Panc1 (cell line): ENCODE measurements around the gene LMO1. TPM values are rescaled to one million over a fixed set of nuclear protein-coding genes. Genes with fewer than 3 reads are reported as not detected.

ENCODE experiments used
- ATAC-seq: fragments of 200-7000 bp; cut with Tn5 transposase; 2 replicates; pipeline ENCODE4 v1.9.1; 2020; ENCODE audit warnings: mild to moderate bottlenecking, moderate library complexity
- BruUV-seq: library from RNA; stranded (reverse); fragments of 400-500 nt; replicated peaks from 2 replicates; lab custom pipeline; 2021; lab: Mats Ljungman, UMichigan
- CTCF ChIA-PET: fragments of 300-600 bp; sonication (Branson Sonifier 250); formaldehyde crosslinking; loops from one replicate; lab custom pipeline; 2022; ENCODE audit warnings: antibody characterized with exemption; lab: Charles Lee
- POLR2A ChIA-PET: fragments of 300-600 bp; sonication (Branson Sonifier 250); formaldehyde crosslinking; loops from one replicate; lab custom pipeline; 2022; ENCODE audit warnings: antibody characterized with exemption; lab: Charles Lee
- DNase-seq: peaks from one replicate; pipeline ENCODE4 v3.0.0-alpha.2; 2010; ENCODE audit warnings: low read depth, low spot score
- H3K27ac ChIP-seq: 2 replicates; pipeline ENCODE4 v1.5.1; 2011; ENCODE audit warnings: mild to moderate bottlenecking, low read length, inconsistent platforms
- H3K27me3 ChIP-seq: fragments of 200-500 bp; sonication (Bioruptor generic); 2 replicates; pipeline ENCODE4 v1.6.0; 2014; ENCODE audit warnings: low read length, inconsistent platforms; ENCODE audit not compliant: control insufficient read depth, insufficient read depth
- H3K36me3 ChIP-seq: fragments of 200-500 bp; sonication (Bioruptor generic); 2 replicates; pipeline ENCODE4 v1.5.1; 2014; ENCODE audit warnings: inconsistent platforms, mild to moderate bottlenecking, low read length, moderate library complexity; ENCODE audit not compliant: control insufficient read depth, insufficient read depth
- H3K4me1 ChIP-seq: 2 replicates; pipeline ENCODE4 v1.5.1; 2011; ENCODE audit warnings: inconsistent platforms, mild to moderate bottlenecking, low read length, moderate library complexity; ENCODE audit not compliant: control insufficient read depth, insufficient read depth
- H3K4me3 ChIP-seq, 2 experiments: 2 replicates each; pipeline ENCODE4 v1.5.1; 2011 to 2012; ENCODE audit warnings: low read depth in 2 of 2, low read length in 2 of 2, mild to moderate bottlenecking in 2 of 2, inconsistent platforms in 1 of 2, moderate library complexity in 1 of 2
- H3K9me3 ChIP-seq: fragments of 200-500 bp; sonication (Bioruptor generic); 2 replicates; pipeline ENCODE4 v1.5.1; 2014; ENCODE audit warnings: low read depth, mild to moderate bottlenecking, inconsistent platforms, low read length, moderate library complexity; ENCODE audit not compliant: control insufficient read depth, insufficient read depth
- CTCF ChIP-seq: fragments of 450-650 bp; IDR thresholded peaks from 2 replicates; pipeline ENCODE4 v1.5.1; 2017; ENCODE audit warnings: mild to moderate bottlenecking
- POLR2AphosphoS5 ChIP-seq: IDR thresholded peaks from 2 replicates; pipeline ENCODE4 v1.6.1; 2012; ENCODE audit warnings: mild to moderate bottlenecking, low read depth, low read length, moderate library complexity
- REST ChIP-seq, 2 experiments: IDR thresholded peaks; 2 replicates each; pipeline ENCODE4 v1.6.1; 2011 to 2012; ENCODE audit warnings: low read depth in 2 of 2, control low read depth in 1 of 2, low read length in 1 of 2, mild to moderate bottlenecking in 1 of 2, moderate library complexity in 1 of 2; ENCODE audit not compliant: insufficient read depth in 1 of 2
- SIN3A ChIP-seq: IDR thresholded peaks from 2 replicates; pipeline ENCODE4 v1.6.1; 2012; ENCODE audit warnings: low read depth, mild to moderate bottlenecking, low read length, moderate library complexity, borderline replicate concordance; ENCODE audit not compliant: insufficient read depth
- TCF7L2 ChIP-seq: IDR thresholded peaks from 2 replicates; pipeline ENCODE4 v1.6.1; 2011; ENCODE audit warnings: mild to moderate bottlenecking, low read depth, low read length, inconsistent platforms
- in situ Hi-C: cut with HindIII; loops from 2 replicates; pipeline ENCODE4 v1.10.0; 2016; ENCODE audit warnings: low sequenced_read_pairs, low pct_unique_long_range_greater_than_20kb
- intact Hi-C: fragments of 100-400 bp; cut with micrococcal nuclease; formaldehyde crosslinking; loops from one replicate; pipeline ENCODE4 v1.10.0; 2022; ENCODE audit not compliant: unreplicated experiment
- total RNA-seq: library from RNA; stranded (reverse); gene quantifications from one replicate; pipeline ENCODE4 v1.2.1, GENCODE V29; 2021; ENCODE audit not compliant: unreplicated experiment

The LMO1 gene
- total RNA-seq, 1 experiment from 2014 or later, result not detected

- no peaks in the 10 kb centered on the region for H3K36me3 ChIP-seq
- H3K4me3 ChIP-seq, result no peak overlapping the region
- TF ChIP-seq CTCF (no peak), SIN3A (no peak), POLR2AphosphoS5 (no peak), REST (IDR thresholded peaks at IDR 0.05; ENCODE audit: insufficient read depth in 1 of 2, low read depth in 2 of 2, low read length in 1 of 2) (no peak), TCF7L2 (no peak)
- ATAC-seq (no peak), DNase-seq (no peak)
- H3K27ac ChIP-seq, result no peak overlapping the region
- ChIA-PET CTCF (interaction anchor here (0.5 to 0.6 kb wide), 2 partner anchors 18 to 31 kb away, joined by 3 to 6 read pairs; no protein-coding TSS in a partner anchor), POLR2A (no interaction called here)
- H3K9me3 ChIP-seq, result no peaks in the 10 kb centered on the region
- in situ Hi-C loops (no loop called here), intact Hi-C loops (no loop called here)
- H3K27me3 ChIP-seq, result peaks cover 16% of the 10 kb centered on the region
- BruUV-seq, result no TSS peak
- H3K4me1 ChIP-seq, result no peaks in the 10 kb centered on the region
These were observed 59.1 kb downstream of the LMO1 start for GRCh38 chr11:8204596-8204995.

- ChIA-PET CTCF (interaction anchor here (0.5 kb wide), 1 partner anchor 32 kb away, joined by 6 read pairs; no protein-coding TSS in a partner anchor), POLR2A (no interaction called here)
- no peaks in the 10 kb centered on the region for H3K36me3 ChIP-seq
- no peak overlapping the region for H3K4me3 ChIP-seq
- TF ChIP-seq POLR2AphosphoS5, result no peak
- TF ChIP-seq TCF7L2, result no peak
- no peak for TF ChIP-seq SIN3A
- no peak for ATAC-seq
- no peak for DNase-seq
- no peak overlapping the region for H3K27ac ChIP-seq
- intact Hi-C loops (no loop called here), in situ Hi-C loops (no loop called here)
- BruUV-seq, result no TSS peak
- peaks cover 20% of the 10 kb centered on the region for H3K27me3 ChIP-seq
- no peaks in the 10 kb centered on the region for H3K4me1 ChIP-seq
- H3K9me3 ChIP-seq, result no peaks in the 10 kb centered on the region
These were observed 59.7 kb downstream of the LMO1 start for GRCh38 chr11:8204025-8204424.

- no peak for ATAC-seq
- no peak overlapping the region for H3K4me3 ChIP-seq
- in situ Hi-C loops (no loop called here), intact Hi-C loops (no loop called here)
- ChIA-PET POLR2A (no interaction called here), CTCF (no interaction called here)
- H3K4me1 ChIP-seq, result no peaks in the 10 kb centered on the region
- no peak overlapping the region for H3K27ac ChIP-seq
- no peak for DNase-seq
- H3K27me3 ChIP-seq, result peaks cover 22% of the 10 kb centered on the region
- H3K36me3 ChIP-seq, result no peaks in the 10 kb centered on the region
- TF ChIP-seq CTCF (no peak), TCF7L2 (no peak), POLR2AphosphoS5 (no peak), SIN3A (no peak), REST (IDR thresholded peaks at IDR 0.05; ENCODE audit: insufficient read depth in 1 of 2, low read depth in 2 of 2, low read length in 1 of 2) (no peak)
- H3K9me3 ChIP-seq, result no peaks in the 10 kb centered on the region
- no TSS peak for BruUV-seq
These were observed 60.3 kb downstream of the LMO1 start for GRCh38 chr11:8203414-8203715.
